Nephron (organoid): ENCODE results near the gene TPM4.

ENCODE experiments used
- H3K27ac Mint-ChIP-seq, 3 experiments: 2 replicates each; pipeline ENCODE4 v1.8.0; 2020; ENCODE audit warnings: mixed read lengths in 3 of 3, mild to moderate bottlenecking in 2 of 3, moderate library complexity in 1 of 3
- H3K27me3 Mint-ChIP-seq: 2 replicates; pipeline ENCODE4 v1.8.0; 2021; ENCODE audit warnings: low read depth, mild to moderate bottlenecking, moderate library complexity, mixed read lengths
- H3K36me3 Mint-ChIP-seq: 2 replicates; pipeline ENCODE4 v1.8.0; 2020; ENCODE audit warnings: low read depth, mixed read lengths
- H3K4me1 Mint-ChIP-seq: 2 replicates; pipeline ENCODE4 v1.8.0; 2020; ENCODE audit warnings: mixed read lengths
- H3K4me3 Mint-ChIP-seq, 3 experiments: 2 replicates each; pipeline ENCODE4 v1.8.0; 2020; ENCODE audit warnings: mild to moderate bottlenecking in 3 of 3, mixed read lengths in 3 of 3, moderate library complexity in 2 of 3
- H3K9me3 Mint-ChIP-seq: 2 replicates; pipeline ENCODE4 v1.8.0; 2020; ENCODE audit warnings: mixed read lengths
- CTCF ChIP-seq, 3 experiments: fragments of 200-600 bp; sonication (generic); IDR thresholded peaks; one replicate each; pipeline ENCODE4 v1.5.0; 2021; ENCODE audit warnings: antibody characterized with exemption in 3 of 3; ENCODE audit not compliant: unreplicated experiment in 3 of 3

Gene TPM4

GRCh38 chr19:16035601-16036297, 40.5 kb upstream of the TPM4 start:
- H3K27ac Mint-ChIP-seq = no peak overlapping the region
- H3K27me3 Mint-ChIP-seq = no peaks in the 10 kb centered on the region
- TF ChIP-seq CTCF (IDR thresholded peaks at IDR 0.05; ENCODE audit: unreplicated experiment in 3 of 3) = no peak
- H3K36me3 Mint-ChIP-seq = no peaks in the 10 kb centered on the region
- no peaks in the 10 kb centered on the region for H3K9me3 Mint-ChIP-seq
- no peak overlapping the region for H3K4me3 Mint-ChIP-seq
- H3K4me1 Mint-ChIP-seq = no peaks in the 10 kb centered on the region

DNA sequence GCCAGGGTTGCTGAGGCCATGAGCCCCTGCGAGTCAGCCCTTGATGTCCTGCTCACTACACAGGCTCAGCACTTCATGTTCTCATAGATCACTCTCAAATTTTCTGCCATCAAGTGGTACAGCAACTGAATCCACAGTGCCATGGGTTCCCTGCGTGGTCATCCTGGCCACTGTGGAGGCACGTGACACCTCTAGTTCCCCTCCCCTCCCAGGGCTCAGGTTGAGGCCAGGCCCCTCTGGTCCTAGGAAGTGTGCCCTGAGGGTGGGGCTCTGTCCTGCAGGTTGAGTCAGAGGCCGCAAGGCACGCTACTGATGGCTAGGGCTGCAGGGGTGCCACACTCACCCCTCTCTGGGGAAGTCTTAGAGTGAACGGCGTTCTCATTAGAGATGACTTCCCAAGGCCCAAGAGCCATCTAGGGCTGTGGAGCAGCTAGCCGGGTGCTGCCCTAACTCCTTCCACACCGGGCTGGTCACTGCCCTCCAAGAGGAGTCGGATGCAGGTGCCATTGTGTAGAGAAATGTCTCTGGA, 39.8 kb upstream of the TPM4 start:
- TF ChIP-seq CTCF (IDR thresholded peaks at IDR 0.05; ENCODE audit: unreplicated experiment in 3 of 3) = no peak
- Mint-ChIP-seq H3K27ac (no peak overlapping the region), H3K4me1 (no peaks in the 10 kb centered on the region), H3K27me3 (peaks cover under 1% of the 10 kb centered on the region), H3K36me3 (no peaks in the 10 kb centered on the region), H3K4me3 (no peak overlapping the region), H3K9me3 (no peaks in the 10 kb centered on the region)

GRCh38 chr19:16036941-16037340, 39.4 kb upstream of the TPM4 start:
- no peaks in the 10 kb centered on the region for H3K9me3 Mint-ChIP-seq
- H3K27ac Mint-ChIP-seq = no peak overlapping the region
- no peak for TF ChIP-seq CTCF (IDR thresholded peaks at IDR 0.05; ENCODE audit: unreplicated experiment in 3 of 3)
- H3K27me3 Mint-ChIP-seq = peaks cover 4% of the 10 kb centered on the region
- no peak overlapping the region for H3K4me3 Mint-ChIP-seq
- H3K4me1 Mint-ChIP-seq = no peaks in the 10 kb centered on the region
- H3K36me3 Mint-ChIP-seq = no peaks in the 10 kb centered on the region

GRCh38 chr19:16037424-16038195, 38.7 kb upstream of the TPM4 start:
- Mint-ChIP-seq H3K9me3 (no peaks in the 10 kb centered on the region), H3K4me3 (no peak overlapping the region), H3K36me3 (no peaks in the 10 kb centered on the region), H3K27ac (no peak overlapping the region), H3K27me3 (peaks cover 8% of the 10 kb centered on the region), H3K4me1 (no peaks in the 10 kb centered on the region)
- TF ChIP-seq CTCF (IDR thresholded peaks at IDR 0.05; ENCODE audit: unreplicated experiment in 3 of 3) = no peak

DNA sequence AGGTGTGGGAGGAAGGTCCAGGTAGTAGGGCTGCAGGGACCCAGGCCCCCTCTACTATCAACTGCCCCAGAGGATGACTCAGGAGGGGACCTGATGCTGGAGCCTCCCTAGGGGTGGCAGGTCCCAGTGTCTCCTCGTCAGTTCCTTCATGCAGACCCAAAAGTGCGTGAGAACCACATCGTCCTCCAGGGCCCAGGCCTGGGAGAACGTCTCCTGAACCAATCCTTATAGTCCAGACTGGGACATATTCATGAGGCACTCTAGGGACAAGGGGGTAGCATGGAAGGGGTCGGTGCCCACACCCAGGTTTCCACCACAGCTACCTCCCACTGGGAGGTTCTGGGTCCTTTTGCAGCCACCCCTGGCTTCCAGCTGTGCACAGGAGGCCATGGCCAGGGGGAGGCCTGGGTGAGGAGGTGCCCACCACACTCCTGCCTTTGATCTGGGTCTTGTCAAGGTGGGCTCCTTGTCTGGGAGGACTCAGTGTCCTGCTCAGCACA, 38.0 kb upstream of the TPM4 start:
- Mint-ChIP-seq H3K4me3 (no peak overlapping the region), H3K27ac (no peak overlapping the region), H3K27me3 (peaks cover 13% of the 10 kb centered on the region)

More for the DNA sequence above, 38.0 kb upstream of the TPM4 start:
- Mint-ChIP-seq H3K9me3 (no peaks in the 10 kb centered on the region), H3K4me1 (no peaks in the 10 kb centered on the region), H3K36me3 (no peaks in the 10 kb centered on the region)
- no peak for TF ChIP-seq CTCF (IDR thresholded peaks at IDR 0.05; ENCODE audit: unreplicated experiment in 3 of 3)
